ENCODE results near the gene VSIG4.

- TF ChIP-seq CTCF (IDR thresholded peaks at IDR 0.05) (no peak), POLR2A (IDR thresholded peaks at IDR 0.05) (no peak)
These were observed 10.3 kb upstream of the VSIG4 start for GRCh38 chrX:66050140-66050569.
